Measurements from ENCODE around the gene MDK. TPM values are rescaled to one million over a fixed set of nuclear protein-coding genes. Genes with fewer than 3 reads are reported as not detected.

The MDK gene
- total and polyA plus RNA-seq, 4 donors: 2.3 to 41.8 (median 13.5) TPM

DNA sequence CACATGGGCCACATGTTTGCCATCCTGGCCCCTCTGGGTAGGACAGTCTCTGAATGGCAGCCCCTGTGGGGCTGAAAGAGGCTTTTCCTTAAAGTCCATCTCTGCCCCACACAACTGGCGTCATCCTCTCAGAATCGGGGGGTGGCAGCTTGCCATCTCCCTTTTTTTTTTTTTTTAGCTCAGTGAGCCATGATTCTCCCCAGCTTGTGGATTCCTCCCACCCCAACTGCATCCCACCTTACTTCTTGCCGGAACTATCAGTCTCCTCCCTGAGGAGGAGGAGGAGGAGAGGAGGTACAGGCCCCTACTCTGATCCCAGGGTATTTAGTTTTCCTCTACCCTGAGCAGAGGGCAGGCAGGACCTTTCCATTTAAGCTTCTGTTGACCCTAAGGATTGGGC is 30.8 kb upstream of the MDK start:
- H3K36me3 ChIP-seq (ENCODE audit: control insufficient read depth in 4 of 4, insufficient read depth in 3 of 4, low read depth in 1 of 4, low read length in 3 of 4): peaks cover 0 to 3% (median 0%) of the 10 kb centered on the region in 4 donors
- TF ChIP-seq HNF4A (conservative IDR thresholded peaks at IDR 0.05): no peak
- TF ChIP-seq, protein P1, sequence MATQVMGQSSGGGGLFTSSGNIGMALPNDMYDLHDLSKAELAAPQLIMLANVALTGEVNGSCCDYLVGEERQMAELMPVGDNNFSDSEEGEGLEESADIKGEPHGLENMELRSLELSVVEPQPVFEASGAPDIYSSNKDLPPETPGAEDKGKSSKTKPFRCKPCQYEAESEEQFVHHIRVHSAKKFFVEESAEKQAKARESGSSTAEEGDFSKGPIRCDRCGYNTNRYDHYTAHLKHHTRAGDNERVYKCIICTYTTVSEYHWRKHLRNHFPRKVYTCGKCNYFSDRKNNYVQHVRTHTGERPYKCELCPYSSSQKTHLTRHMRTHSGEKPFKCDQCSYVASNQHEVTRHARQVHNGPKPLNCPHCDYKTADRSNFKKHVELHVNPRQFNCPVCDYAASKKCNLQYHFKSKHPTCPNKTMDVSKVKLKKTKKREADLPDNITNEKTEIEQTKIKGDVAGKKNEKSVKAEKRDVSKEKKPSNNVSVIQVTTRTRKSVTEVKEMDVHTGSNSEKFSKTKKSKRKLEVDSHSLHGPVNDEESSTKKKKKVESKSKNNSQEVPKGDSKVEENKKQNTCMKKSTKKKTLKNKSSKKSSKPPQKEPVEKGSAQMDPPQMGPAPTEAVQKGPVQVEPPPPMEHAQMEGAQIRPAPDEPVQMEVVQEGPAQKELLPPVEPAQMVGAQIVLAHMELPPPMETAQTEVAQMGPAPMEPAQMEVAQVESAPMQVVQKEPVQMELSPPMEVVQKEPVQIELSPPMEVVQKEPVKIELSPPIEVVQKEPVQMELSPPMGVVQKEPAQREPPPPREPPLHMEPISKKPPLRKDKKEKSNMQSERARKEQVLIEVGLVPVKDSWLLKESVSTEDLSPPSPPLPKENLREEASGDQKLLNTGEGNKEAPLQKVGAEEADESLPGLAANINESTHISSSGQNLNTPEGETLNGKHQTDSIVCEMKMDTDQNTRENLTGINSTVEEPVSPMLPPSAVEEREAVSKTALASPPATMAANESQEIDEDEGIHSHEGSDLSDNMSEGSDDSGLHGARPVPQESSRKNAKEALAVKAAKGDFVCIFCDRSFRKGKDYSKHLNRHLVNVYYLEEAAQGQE (IDR thresholded peaks at IDR 0.05): no peak
- TF ChIP-seq TAF1 (conservative IDR thresholded peaks at IDR 0.05): no peak
- TF ChIP-seq HNF4G (IDR thresholded peaks at IDR 0.05): no peak
- TF ChIP-seq FOXA2 (IDR thresholded peaks at IDR 0.05): no peak
- TF ChIP-seq, protein P2, sequence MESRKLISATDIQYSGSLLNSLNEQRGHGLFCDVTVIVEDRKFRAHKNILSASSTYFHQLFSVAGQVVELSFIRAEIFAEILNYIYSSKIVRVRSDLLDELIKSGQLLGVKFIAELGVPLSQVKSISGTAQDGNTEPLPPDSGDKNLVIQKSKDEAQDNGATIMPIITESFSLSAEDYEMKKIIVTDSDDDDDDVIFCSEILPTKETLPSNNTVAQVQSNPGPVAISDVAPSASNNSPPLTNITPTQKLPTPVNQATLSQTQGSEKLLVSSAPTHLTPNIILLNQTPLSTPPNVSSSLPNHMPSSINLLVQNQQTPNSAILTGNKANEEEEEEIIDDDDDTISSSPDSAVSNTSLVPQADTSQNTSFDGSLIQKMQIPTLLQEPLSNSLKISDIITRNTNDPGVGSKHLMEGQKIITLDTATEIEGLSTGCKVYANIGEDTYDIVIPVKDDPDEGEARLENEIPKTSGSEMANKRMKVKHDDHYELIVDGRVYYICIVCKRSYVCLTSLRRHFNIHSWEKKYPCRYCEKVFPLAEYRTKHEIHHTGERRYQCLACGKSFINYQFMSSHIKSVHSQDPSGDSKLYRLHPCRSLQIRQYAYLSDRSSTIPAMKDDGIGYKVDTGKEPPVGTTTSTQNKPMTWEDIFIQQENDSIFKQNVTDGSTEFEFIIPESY (IDR thresholded peaks at IDR 0.05): no peak
- no peak overlapping the region for H3K9ac ChIP-seq (ENCODE audit: low read depth in 1 of 2, low read length in 2 of 2)
- no peak for DNase-seq (ENCODE audit: low spot score)
- H3K27me3 ChIP-seq (ENCODE audit: control insufficient read depth in 4 of 4, insufficient read depth in 4 of 4, low read length in 3 of 4): no peaks in the 10 kb centered on the region
- 71% methylated on average over 3 of the region's 3 CpGs for WGBS
- no peak overlapping the region for H3K27ac ChIP-seq (ENCODE audit: low read depth in 1 of 2, low read length in 2 of 2)
- peaks cover 0 to 42% (median 31%) of the 10 kb centered on the region in 4 donors for H3K4me1 ChIP-seq (ENCODE audit: control insufficient read depth in 4 of 4, insufficient read depth in 4 of 4, low read length in 3 of 4)
- no peaks in the 10 kb centered on the region for H3K9me3 ChIP-seq (ENCODE audit: control insufficient read depth in 4 of 4, low read length in 3 of 4)
- H3K4me3 ChIP-seq (ENCODE audit: low read depth in 1 of 3, low read length in 3 of 3): no peak overlapping the region

DNA sequence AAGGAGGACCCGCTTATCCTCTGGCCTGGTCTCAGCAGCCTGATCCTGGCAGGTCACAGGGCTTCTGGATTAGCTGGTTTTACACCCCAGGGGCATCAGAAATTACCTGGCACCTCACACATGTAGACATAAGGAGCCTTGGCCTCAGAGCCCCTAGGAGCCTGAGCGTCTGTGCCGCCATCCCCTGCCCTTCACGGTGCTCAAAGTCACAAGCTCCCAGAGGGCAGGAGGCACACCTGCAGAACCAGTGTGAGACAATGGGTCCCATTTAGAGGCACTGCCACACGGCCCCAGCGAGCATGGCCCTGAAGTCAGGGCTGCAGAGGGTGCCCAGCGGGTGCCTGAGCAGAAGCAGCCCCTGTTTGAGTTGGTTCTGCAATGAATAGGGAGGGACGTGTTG is 30.3 kb upstream of the MDK start:
- DNase-seq (ENCODE audit: low spot score): no peak
- H3K36me3 ChIP-seq (ENCODE audit: control insufficient read depth in 4 of 4, insufficient read depth in 3 of 4, low read depth in 1 of 4, low read length in 3 of 4): peaks cover 0 to 5% (median 0%) of the 10 kb centered on the region in 4 donors
- WGBS: 92% methylated on average over 8 of the region's 8 CpGs
- H3K9ac ChIP-seq (ENCODE audit: low read depth in 1 of 2, low read length in 2 of 2): no peak overlapping the region
- TF ChIP-seq EGR1 (IDR thresholded peaks at IDR 0.05; ENCODE audit: low read depth in 2 of 2) (no peak), JUND (IDR thresholded peaks at IDR 0.05) (no peak), HNF4G (IDR thresholded peaks at IDR 0.05) (no peak), YY1 (IDR thresholded peaks at IDR 0.05) (no peak), GABPA (IDR thresholded peaks at IDR 0.05 in 1 of 2, conservative IDR thresholded peaks at IDR 0.05 in 1 of 2) (no peak), SP1 (IDR thresholded peaks at IDR 0.05) (no peak), FOXA1 (IDR thresholded peaks at IDR 0.05) (no peak)
- TF ChIP-seq, protein P3, sequence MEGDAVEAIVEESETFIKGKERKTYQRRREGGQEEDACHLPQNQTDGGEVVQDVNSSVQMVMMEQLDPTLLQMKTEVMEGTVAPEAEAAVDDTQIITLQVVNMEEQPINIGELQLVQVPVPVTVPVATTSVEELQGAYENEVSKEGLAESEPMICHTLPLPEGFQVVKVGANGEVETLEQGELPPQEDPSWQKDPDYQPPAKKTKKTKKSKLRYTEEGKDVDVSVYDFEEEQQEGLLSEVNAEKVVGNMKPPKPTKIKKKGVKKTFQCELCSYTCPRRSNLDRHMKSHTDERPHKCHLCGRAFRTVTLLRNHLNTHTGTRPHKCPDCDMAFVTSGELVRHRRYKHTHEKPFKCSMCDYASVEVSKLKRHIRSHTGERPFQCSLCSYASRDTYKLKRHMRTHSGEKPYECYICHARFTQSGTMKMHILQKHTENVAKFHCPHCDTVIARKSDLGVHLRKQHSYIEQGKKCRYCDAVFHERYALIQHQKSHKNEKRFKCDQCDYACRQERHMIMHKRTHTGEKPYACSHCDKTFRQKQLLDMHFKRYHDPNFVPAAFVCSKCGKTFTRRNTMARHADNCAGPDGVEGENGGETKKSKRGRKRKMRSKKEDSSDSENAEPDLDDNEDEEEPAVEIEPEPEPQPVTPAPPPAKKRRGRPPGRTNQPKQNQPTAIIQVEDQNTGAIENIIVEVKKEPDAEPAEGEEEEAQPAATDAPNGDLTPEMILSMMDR (IDR thresholded peaks at IDR 0.05; ENCODE audit: low read depth, low read length, missing input control): no peak
- TF ChIP-seq, protein P1 (IDR thresholded peaks at IDR 0.05): no peak
- no peak overlapping the region for H3K27ac ChIP-seq (ENCODE audit: low read depth in 1 of 2, low read length in 2 of 2)
- no peaks in the 10 kb centered on the region for H3K9me3 ChIP-seq (ENCODE audit: control insufficient read depth in 4 of 4, low read length in 3 of 4)
- H3K4me3 ChIP-seq (ENCODE audit: low read depth in 1 of 3, low read length in 3 of 3): no peak overlapping the region
- peaks cover 0 to 42% (median 31%) of the 10 kb centered on the region in 4 donors for H3K4me1 ChIP-seq (ENCODE audit: control insufficient read depth in 4 of 4, insufficient read depth in 4 of 4, low read length in 3 of 4)
- no peaks in the 10 kb centered on the region for H3K27me3 ChIP-seq (ENCODE audit: control insufficient read depth in 4 of 4, insufficient read depth in 4 of 4, low read length in 3 of 4)
